Activated gamma-delta T cell treated with anti-CD3 and anti-CD28 coated beads, Interleukin-2, amount 50 U/mL, for 16 hours (primary cell): Measurements from ENCODE around the gene BPIFB2.
"Not testable (repeated sequence)": the region's sequence is repeated elsewhere in the genome, so short reads cannot be mapped to it uniquely, and the experiment has no call there.

ENCODE experiments used
- DNase-seq: peaks from one replicate; pipeline ENCODE4 v3.0.0-alpha.2; 2020; ENCODE audit warnings: low read depth

Gene BPIFB2

GRCh38 chr20:33042983-33043730, 35.7 kb downstream of the BPIFB2 start:
- DNase-seq: no peak

- no peak for DNase-seq
These were observed 36.3 kb downstream of the BPIFB2 start for GRCh38 chr20:33043731-33044181.

GRCh38 chr20:33045129-33045721, 37.7 kb downstream of the BPIFB2 start:
- not testable (repeated sequence) for DNase-seq

GRCh38 chr20:33046412-33046811, 38.9 kb downstream of the BPIFB2 start:
- DNase-seq: no peak

- no peak for DNase-seq
These were observed 43.8 kb downstream of the BPIFB2 start for GRCh38 chr20:33051333-33051732.

- DNase-seq: no peak
These were observed 46.0 kb downstream of the BPIFB2 start, which contains the start of gene BPIFB3 for GRCh38 chr20:33053291-33054106. BPIFB3 (plus strand) TSS chr20:33053903; CDS start chr20:33055436, 1,533 bp downstream.

- no peak for DNase-seq
These were observed 46.9 kb downstream of the BPIFB2 start for GRCh38 chr20:33054381-33054780.

GRCh38 chr20:33054791-33055190, 47.3 kb downstream of the BPIFB2 start:
- DNase-seq: no peak

GRCh38 chr20:33059136-33059535, 51.6 kb downstream of the BPIFB2 start:
- no peak for DNase-seq

- DNase-seq: no peak
These were observed 52.4 kb downstream of the BPIFB2 start for GRCh38 chr20:33059741-33060390.

- no peak for DNase-seq
These were observed 54.1 kb downstream of the BPIFB2 start for GRCh38 chr20:33061658-33062028.

GRCh38 chr20:33062105-33062824, 54.8 kb downstream of the BPIFB2 start:
- DNase-seq: no peak

- no peak for DNase-seq
These were observed 55.3 kb downstream of the BPIFB2 start for GRCh38 chr20:33062825-33063149.

- no peak for DNase-seq
These were observed 55.8 kb downstream of the BPIFB2 start for GRCh38 chr20:33063271-33063670.

GRCh38 chr20:33064572-33065287, 57.2 kb downstream of the BPIFB2 start:
- DNase-seq: no peak

- DNase-seq: no peak
These were observed 58.3 kb downstream of the BPIFB2 start for GRCh38 chr20:33065785-33066184.

- no peak for DNase-seq
These were observed 60.3 kb downstream of the BPIFB2 start for GRCh38 chr20:33067806-33068205.

- DNase-seq: no peak
These were observed 60.9 kb downstream of the BPIFB2 start for GRCh38 chr20:33068251-33068939.

- no peak for DNase-seq
These were observed 62.2 kb downstream of the BPIFB2 start for GRCh38 chr20:33069673-33070072.
